C4-2B (cell line): ENCODE measurements around the gene SAP25.

Experiments
- H3K27ac ChIP-seq: fragments of 450-650 bp; 2 replicates; pipeline ENCODE4 v1.5.1; 2017
- CTCF ChIP-seq: fragments of 450-650 bp; conservative IDR thresholded peaks from 2 replicates; pipeline ENCODE4 v1.5.1; 2017; ENCODE audit warnings: mild to moderate bottlenecking
- ZFX ChIP-seq: fragments of 450-650 bp; IDR thresholded peaks from 2 replicates; pipeline ENCODE4 v1.6.1; 2017

The SAP25 gene

GRCh38 chr7:100595188-100595587 is 21.5 kb upstream of the SAP25 start:
- TF ChIP-seq CTCF (no peak), ZFX (no peak)
- H3K27ac ChIP-seq, result no peak overlapping the region

DNA sequence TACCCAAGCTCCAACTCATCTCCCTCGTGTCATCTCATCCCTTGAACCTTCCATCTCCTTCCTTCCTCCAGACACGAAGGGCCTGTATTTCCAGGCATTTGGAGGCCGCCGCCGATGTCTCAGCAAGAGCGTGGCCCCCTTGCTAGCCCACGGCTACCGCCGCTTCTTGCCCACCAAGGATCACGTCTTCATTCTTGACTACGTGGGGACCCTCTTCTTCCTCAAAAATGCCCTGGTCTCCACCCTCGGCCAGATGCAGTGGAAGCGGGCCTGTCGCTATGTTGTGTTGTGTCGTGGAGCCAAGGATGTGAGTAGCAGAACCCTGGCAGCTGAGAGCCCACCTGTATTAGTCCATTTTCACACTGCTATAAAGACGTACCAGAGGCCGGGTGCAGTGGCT is 17.9 kb upstream of the SAP25 start:
- no peak for TF ChIP-seq CTCF
- no peak for TF ChIP-seq ZFX
- H3K27ac ChIP-seq, result no peak overlapping the region

DNA sequence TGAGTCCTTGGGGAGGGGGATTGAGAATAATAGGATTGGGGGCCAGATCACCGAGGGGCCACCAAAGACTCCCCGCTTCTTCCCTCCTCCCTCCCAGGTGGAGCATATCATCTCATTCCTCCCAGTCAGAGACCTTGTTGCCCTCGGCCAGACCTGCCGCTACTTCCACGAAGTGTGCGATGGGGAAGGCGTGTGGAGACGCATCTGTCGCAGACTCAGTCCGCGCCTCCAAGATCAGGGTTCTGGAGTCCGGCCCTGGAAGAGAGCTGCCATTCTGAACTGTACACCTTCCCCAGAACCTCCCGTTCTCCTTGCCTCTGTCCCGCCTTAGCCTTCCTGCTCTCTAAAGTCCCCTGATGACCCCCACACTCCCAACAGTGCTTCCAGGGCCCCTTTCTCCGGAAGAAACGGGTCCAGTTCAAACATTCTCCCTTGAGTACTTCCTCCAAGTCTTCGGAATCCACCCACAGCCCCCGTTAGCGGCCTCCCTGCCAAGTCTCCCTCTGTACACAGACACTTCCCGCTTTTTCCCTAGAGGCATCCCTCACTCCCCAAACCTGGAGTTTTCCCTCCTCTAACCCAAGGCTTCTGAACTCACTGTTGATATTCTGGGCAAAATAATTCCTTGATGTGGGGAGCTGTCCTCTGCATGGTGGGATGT is 16.5 kb upstream of the SAP25 start:
- TF ChIP-seq CTCF (no peak), ZFX (no peak)
- no peak overlapping the region for H3K27ac ChIP-seq

GRCh38 chr7:100589341-100589947 is 15.7 kb upstream of the SAP25 start:
- H3K27ac ChIP-seq, result no peak overlapping the region
- TF ChIP-seq CTCF (no peak), ZFX (no peak)

DNA sequence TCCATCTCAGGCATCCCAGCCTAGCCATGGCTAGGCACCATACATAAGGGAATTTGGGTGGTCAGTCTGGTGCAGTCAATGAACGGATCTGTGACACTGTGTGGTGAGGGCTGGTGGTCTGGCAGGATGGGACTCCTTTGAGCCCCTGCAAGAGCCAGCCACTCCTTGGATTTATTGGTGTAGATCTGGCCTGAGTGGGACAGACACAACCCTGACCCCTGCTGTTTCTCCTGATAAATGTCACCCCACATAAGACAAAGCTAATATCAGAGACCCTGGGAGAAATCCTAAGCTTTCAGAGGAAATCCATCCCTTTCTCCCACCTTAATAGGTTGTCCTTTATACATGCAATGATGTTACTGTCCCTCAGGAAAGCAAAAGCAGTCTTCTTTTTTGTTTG is 14.7 kb upstream of the SAP25 start:
- TF ChIP-seq CTCF (no peak), ZFX (no peak)
- H3K27ac ChIP-seq, result no peak overlapping the region

- TF ChIP-seq ZFX (no peak), CTCF (no peak)
- peak within 1 kb of the TSS; percentile 97 for H3K27ac ChIP-seq
These were observed 12.7 kb upstream of the SAP25 start, which contains the start of gene FBXO24 for GRCh38 chr7:100586266-100587025. Gene FBXO24, plus strand, starts transcription at chr7:100586328. Its CDS starts 298 bp downstream, at chr7:100586626.

DNA sequence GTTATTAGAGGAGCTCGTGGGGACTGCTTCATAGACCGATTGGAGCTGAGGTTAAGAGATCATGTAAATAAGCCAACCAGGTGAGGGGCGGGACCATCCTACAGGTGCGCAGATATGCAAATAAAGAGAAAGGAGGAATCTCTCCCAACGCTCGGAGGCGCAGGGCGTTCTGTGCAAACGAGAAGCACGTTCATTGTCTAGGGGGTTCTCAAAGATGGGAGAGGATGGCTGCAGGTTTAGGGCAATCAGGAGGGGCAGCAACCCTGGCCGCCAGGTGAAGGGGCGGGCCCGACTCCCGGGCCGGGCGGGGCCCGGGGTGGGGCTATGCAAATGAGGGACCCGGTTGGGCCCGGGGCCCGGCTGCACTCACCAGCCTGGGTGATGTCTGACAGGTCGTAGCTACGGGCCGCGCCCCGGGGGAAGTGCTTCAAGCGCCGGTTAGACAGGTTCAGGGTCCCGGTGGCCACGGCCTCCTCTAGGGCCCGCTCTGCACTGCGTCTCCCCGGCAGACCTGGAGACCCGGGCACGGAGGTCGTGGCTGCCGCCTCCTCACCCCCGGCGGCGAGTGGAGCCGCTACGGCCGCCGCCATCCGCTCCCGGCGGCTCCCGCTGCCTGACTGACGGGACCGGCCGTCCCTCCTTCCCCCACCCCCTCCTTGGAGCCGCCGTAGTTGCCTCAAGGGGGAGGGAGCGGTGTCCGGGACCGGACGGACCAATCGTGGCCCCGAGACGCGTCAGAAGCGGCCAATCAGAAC is 12.0 kb upstream of the SAP25 start, which contains the start of gene LRCH4:
Gene LRCH4, minus strand, starts transcription at position 619 of the 755 bp plus-strand sequence. Its CDS starts 29 bp downstream, at position 590.
- H3K27ac ChIP-seq, result peak within 1 kb of the TSS; percentile 97
- TF ChIP-seq ZFX (peak; percentile 64; the same call in 1 of the 2 replicates), CTCF (no peak)
